Activated naive CD4-positive, alpha-beta T cell treated with anti-CD3 and anti-CD28 coated beads, Interleukin-2, amount 50 U/mL, for 16 hours (primary cell): ENCODE data around the gene MTMR8.
A peak's percentile ranks its signal among the peaks of the same experiment; 100 is the strongest.
"Not testable (repeated sequence)": the region's sequence is repeated elsewhere in the genome, so short reads cannot be mapped to it uniquely, and the experiment has no call there.

Source experiments
- DNase-seq: peaks from one replicate; pipeline ENCODE4 v3.0.0-alpha.2; 2020

The MTMR8 gene

DNA sequence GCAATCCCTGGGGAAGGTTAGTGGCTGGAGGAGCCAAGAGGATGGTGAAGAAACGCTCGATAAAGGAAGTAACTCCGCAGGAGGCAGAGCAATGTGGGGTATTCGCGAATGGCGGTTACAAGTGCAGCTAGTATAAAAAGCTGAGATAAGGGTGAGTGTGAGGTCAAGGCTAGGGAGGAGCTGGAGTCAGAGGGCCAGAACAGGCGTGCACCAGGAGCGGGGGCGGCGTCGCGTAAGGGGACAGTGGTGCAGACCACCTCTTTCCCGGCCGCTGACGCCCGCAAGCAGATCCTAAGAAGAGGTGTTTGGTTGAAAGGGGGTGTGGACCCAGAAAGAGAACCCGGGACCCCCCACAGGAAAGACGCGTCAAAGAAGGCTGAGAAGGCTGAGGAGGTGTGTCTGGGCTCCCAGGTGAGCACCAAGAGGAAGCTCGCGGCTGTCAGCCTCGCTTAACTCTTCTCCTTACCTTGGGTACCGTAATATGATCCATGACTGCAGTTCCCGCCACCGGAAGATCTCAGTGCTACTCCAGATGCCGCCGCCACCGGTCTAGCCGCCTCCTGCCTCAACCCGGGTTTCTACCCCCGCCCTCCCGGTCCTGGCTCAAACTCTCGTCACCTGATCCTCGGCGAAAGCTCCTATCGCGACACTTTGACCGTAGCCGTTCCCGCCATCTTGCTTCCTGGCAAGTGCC lies at the start of gene MTMR8:
TSS of gene MTMR8 (minus strand) at position 579 of the 694 bp plus-strand sequence. CDS start at position 490, 89 bp downstream.
- peak; percentile 78 for DNase-seq

DNA sequence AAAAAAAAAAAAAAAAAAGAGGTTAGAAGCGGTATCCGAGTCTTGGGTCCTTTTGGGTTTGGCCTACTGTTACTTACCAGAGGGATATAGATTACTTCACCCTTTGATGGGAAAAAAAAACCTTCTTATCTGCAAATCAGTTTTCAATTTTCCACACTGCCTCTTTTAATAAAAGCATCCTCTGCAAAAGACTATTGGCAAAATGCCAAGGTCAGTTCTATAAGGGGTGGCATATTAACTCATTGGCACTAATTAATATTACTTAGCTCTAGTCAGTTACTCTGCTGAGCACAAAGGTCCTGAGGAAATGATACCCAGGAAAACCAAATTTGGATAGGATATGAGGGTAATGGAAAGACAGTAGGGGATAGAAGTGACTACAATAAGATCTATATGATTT lies 44.3 kb upstream of the MTMR8 start:
- DNase-seq, result no peak

DNA sequence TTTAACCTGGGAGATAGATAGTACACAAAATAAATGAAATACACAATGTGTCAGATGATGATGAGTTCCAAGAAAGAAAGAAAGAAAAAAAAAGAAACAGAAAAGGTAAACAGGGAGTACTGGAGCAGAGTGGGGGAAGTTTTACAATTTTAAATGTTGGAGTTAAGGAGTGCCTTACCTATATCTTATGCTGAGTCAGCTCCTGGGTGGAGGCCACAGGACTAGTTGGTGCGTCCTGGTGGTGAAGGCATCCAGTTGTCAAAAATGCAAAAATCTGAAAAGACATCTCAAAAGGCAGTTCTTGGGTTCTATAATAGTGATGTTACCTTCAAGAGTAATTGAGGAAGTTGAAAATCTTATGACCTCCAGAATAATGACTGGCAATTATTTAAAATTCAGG lies 42.4 kb upstream of the MTMR8 start:
- no peak for DNase-seq

DNA sequence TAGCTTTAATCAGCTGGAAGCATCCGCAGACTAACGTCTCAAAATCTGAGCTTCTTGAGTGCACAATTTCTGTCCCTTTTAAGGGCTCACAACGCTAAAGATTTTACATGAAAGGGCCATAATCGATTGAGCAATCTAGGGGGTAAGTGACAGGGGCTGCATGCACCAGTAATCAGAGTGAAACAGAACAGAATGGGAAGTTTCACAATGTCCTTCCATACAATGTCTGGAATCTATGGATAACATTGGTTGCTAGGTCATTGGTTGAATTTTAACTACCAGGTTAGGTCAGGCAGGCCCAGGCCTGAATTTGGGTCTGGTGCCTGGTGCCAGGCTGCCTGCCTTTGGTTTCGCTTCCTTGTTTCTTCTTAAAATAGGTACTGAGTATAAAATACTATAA lies 42.0 kb upstream of the MTMR8 start:
- DNase-seq, result no peak

DNA sequence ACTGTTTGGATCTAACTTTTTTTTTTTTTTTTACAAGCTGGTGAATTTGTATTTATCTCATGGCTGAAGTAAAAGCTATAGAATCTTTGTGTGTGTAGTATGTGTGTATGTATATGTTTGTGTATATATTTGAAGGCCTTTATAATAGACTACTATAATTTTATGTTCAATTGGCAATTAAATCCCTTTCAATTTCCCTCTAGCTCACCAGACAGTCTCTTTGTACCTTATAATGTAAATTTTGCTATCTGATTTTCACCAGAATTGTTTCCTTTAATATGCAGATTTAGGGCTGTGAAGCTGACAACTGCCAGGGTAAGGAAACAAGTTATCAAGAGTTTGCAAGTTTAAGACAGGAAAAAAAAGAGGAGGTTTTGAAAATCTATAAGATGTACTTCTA lies 33.1 kb upstream of the MTMR8 start:
- no peak for DNase-seq

DNA sequence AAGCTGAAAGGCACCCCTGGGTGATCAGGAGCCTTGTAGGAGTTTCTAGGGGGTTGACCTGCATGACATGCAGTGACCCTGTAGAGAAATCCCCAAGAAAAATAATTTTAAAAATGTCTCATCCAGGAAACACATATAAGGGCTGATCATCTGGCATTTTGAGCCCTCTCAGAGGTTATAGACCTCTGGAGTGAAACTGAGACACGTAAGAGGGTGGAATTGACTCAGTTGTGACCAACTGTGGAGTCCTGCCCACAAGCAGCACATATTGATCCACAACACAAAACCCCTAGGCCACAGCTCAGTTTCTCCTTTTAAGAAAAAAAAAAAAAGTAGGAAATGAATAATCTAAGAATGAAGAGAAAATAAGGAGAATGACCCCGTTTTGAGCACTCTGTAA lies 32.5 kb upstream of the MTMR8 start:
- no peak for DNase-seq

DNA sequence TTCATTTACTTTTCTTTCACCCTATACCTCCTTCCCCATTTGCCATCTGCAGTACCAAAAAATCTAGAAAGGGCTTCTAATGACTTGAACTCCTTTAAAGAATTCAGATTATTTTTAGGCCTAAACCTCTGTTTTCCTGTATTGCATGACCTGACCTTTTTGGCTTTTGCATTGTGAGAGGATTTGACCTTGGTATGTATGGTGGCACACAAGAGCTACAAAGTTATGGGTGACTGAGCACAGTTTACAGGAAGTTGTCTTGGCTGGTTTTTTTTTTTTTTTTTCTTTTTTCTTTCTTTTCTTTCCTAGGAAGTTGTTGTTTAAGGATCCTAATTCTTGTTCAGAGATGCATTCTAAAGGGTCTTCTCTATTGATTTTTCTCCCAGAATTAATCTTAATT lies 32.0 kb upstream of the MTMR8 start:
- no peak for DNase-seq

DNA sequence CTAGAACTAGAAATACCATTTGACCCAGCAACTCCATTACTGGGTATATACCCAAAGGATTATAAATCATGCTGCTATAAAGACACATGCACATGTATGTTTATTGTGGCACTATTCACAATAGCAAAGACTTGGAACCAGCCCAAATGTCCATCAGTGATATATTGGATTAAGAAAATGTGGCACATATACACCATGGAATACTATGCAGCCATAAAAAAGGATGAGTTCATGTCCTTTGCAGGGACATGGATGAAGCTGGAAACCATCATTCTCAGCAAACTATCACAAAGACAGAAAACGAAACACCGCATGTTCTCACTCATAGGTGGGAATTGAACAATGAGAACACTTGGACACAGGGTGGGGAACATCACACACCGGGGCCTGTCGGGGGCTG lies 14.5 kb upstream of the MTMR8 start:
- DNase-seq, result not testable (repeated sequence)

DNA sequence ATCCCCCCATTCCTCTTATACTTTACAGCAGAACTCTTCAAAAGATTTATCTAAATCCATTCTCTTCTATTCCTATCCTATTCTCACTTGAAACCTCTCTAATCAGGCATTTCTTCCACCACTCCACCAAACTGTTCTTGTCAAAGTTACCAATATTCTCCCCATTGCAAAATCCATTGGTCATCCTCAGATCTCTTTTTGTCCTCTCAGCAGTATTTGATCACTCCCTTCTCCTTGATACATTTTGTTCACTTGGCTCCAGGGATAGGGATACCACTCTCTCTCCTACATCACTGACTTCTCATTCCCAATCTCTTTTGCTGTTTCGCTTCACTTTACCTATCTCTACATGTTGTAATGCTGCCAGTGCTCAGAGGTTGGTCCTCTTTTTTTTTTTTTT lies 2.8 kb upstream of the MTMR8 start:
- no peak for DNase-seq

DNA sequence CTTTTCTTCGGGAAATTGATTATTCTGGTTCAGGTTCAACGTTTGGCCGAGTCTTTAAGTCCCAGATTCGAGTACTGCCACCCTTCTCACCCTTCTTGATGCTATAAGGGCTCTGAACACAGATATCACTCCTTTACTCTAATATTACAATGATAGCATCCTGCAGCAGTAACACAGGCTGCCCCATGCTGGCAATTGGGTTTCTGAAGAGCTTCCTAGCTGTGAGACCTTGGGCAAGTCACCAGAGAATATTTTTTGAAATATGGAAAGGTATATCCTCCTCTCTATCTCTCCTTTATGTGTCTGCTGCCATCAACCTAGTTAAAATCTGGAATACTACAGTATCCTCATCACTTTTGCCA lies 297 bp upstream of the MTMR8 start:
- DNase-seq, result no peak

DNA sequence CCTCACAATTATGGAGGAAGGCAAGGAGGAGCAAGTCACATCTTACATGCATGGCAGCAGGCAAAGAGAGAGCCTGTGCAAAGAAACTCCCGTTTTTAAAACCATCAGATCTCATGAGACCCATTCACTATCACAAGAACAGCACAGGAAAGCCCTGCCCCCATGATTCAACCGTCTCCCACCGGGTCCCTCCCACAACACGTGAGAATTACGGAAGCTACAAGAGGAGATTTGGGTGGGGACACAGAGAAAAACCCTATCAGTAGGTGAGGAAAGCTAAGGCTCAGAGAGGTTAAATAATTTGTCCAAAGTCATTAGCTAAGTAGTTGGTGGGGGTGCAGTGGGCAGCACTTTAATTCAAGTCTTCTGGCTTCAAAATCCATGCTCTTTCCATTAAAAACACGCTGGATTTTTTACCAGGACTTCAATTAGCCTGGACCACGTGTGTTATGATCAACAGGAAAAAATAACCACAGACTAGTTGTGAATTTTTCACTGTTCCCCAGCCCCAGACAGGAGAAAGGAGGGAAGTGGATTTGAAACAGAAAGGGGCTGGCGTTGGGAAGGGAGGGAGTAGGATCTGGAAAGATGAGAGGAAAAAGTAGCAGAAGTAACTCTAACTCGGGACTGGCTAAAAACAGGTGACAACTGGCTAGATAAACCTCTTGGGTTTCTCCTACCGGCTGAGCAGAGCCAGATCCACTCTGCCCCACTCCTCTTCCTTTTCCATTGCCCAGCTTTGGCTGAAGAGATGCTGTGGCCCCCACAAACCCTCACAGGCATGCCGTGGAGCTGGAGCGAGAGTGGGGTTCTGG lies 986 bp downstream of the MTMR8 start:
- no peak for DNase-seq

DNA sequence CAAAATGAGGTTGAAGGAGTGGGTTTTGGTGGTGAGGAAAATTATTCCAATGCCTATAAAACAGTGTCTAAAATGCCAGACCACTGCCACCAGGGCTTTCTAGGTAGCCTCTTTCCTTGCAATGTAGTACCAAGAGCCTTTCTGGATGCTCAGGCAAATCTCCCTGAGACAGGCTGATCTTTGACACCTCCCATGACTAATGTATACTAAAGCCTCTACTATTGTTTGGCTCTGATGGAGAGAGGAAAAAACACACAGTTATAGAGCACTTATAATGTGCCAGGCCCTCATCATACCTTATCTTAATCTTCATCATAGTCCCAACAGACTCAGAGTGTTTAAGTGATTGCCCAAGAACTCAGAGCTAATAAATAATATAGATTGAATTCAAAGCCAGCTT lies 5.8 kb downstream of the MTMR8 start:
- DNase-seq, result no peak

DNA sequence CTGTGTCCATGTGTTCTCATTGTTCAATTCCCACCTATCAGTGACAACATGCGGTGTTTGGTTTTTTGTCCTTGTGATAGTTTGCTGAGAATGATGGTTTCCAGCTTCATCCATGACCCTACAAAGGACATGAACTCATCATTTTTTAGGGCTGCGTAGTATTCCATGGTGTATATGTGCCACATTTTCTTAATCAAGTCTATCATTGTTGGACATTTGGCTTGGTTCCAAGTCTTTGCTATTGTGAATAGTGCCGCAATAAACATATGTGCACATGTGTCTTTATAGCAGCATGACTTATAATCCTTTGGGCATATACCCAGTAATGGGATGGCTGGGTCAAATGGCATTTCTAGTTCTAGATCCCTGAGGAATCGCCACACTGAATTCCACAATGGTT lies 14.5 kb downstream of the MTMR8 start:
- DNase-seq, result not testable (repeated sequence)

DNA sequence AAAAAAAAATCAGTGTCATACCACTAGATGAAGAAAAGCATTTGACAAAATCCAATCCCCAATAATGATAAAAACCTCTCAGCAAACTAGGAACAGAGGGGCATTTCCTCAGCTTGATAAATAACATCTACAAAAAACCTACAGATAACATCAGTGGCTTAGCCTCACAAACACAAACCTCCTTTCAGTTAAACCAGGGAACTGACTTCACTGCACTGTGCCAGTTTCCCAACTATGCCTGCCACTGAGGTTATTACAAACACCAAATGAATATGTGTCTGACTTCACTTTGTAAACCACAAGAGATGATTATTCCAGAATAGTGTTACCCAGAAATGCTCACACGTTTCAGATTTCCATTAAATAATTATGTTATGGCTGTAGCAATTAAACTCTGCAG lies 15.3 kb downstream of the MTMR8 start:
- DNase-seq, result no peak

DNA sequence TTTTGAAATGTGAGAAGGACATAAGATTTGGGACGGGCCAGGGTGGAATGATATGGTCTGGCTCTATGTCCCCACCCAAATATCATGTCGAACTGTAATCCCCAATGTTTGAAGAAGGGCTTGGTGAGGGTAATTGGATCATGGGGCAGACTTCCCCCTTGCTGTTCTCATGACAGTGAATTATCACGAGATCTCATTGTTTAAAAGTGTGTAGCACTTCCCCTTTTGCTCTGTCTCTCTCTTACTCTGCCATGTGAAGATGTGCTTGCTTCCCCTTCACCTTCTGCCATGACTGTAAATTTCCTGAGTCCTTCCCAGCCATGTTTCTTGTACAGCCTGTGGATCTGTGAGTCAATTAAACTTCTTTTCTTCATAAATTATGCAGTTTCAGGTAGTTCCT lies 17.5 kb downstream of the MTMR8 start:
- DNase-seq, result no peak

DNA sequence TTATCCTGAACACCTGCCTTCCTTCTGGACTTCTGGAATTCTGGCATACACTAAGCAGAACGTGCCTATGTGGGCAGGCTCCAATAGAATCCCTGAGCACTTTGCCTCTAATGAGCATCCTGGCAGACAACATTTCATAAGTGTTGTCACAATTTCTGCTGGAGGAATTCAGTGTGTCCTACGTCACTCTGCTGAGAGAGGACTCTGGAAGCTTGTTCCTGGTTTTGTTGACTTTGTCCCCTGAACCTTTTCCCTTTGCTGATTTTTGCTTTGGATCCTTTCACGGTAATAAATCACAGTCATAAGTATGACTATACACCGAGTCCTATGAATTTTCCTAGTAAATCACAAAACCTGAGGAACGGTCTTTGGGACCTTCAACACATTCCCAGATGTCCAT lies 43.2 kb downstream of the MTMR8 start:
- DNase-seq, result no peak

DNA sequence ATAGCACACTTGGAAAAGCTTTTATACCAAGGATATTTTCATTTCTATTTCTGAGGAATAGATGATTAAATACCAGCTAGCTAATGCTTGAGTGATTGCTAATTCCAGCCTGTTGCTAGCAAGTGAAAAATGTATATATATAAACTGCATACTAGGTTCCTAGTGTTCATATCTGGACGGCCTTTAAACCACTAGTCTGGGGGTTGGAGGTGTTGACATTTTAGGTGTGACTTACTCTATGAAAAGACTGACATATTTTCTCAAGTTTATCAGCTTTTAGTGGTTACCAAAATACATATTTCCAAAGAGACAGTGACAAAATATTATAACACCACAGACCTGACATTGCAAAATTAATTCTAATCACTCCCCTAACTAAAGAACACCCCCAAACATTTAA lies 44.7 kb downstream of the MTMR8 start:
- no peak for DNase-seq

DNA sequence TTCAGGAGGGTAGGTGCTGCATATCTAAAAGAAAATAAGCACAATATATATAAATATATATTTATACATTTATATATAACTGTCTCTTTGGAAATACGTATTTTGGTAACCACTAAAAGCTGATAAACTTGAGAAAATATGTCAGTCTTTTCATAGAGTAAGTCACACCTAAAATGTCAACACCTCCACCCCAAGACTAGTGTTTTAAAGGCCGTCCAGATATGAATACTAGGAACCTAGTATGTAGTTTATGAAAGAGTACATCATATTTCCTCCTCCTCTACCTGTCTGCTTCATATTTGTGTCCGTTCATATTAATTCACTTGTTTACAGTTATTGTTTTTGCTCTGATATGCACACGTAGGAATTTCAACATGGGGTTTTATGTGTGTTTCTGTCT lies 45.2 kb downstream of the MTMR8 start:
- no peak for DNase-seq

DNA sequence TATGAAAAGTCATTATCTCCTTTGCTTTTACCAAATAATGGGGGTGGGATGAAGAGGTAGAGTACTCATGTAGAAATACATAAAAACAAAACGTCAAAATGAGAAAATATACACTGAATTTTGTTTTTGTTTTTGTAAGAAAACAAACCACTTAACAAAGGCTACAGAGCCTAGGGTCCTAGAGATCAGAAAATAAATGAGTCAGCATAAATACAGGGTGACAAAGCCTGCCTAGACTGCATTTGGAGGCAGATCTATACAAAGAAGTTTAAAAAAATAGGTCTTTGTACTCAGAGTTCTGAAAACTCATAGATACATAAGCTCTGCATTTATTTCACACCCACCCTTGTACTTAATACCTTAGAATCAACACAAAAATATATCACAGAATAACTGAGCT lies 52.4 kb downstream of the MTMR8 start:
- no peak for DNase-seq

DNA sequence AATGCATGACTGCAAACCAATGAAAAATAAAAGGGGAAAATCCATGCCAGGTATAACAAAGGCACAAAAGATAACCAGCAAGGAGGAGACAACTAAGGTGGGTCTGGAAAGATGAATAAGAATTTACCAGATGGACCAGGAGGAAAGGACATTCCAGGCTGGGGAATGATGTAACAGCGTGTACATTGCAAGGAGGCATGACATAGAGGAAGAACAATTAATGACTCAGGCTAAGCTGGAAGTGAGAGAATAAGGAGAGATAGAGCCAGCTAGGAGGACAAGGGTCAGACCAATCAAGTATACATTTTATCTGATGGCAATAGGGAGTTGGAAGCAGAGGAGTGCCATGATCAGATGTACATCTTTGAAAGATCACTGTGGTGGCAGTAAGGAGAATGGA lies 57.0 kb downstream of the MTMR8 start:
- no peak for DNase-seq

DNA sequence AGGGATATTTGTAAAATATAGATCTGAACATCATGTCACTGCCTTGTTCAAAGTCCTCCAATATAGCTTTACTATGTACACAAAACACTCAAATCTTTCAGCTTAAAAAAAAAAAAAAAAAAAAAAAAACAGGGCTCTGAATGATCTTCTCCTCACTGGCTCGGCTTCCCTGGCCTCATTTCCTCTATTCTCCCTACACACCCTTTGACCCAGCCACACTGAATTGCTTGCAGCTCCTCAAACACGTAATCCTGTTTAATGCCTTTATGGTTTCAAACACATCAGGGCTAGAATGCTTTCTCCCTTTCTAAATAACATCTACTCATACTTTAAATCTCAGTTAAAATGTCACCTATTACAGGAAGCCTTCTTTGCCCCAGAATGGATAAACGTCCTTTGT lies 60.8 kb downstream of the MTMR8 start:
- DNase-seq, result no peak

DNA sequence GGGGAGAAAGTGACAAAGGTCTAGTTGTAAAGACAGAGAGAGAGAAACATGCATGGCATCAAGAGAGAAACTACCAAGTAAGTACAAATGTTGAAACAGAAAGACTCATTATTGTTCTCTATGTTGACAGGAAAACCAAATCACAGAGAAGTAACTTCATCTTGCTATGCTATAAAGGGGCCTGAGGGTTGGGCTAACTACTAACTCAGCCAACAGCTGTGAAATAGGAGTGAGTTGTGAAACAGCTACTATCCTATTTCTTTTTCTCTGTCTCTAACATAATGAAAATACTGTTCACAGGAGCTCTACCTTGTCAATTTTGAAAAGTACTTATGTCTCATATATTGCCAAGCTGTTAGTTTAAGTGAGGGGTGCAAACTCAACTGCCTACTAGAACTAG lies 65.0 kb downstream of the MTMR8 start:
- no peak for DNase-seq

DNA sequence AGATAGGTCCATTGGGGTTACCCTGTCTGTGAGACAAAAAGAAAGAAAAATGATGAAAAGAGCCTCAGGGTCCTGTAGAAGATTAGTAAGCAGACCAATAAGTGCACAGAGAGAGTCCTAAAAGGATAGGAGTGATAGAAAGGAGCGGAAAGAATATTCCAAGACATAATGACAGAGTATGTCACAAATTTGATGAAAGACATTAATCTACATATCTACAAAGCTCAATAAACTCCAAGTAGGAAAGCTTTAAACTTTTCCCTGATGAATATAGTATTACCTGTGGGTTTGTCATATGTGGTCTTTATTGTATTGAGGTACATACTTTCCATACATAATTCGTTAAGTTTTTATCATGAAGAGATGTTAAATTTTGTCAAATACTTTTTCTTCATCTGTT lies 73.7 kb downstream of the MTMR8 start:
- DNase-seq, result no peak

DNA sequence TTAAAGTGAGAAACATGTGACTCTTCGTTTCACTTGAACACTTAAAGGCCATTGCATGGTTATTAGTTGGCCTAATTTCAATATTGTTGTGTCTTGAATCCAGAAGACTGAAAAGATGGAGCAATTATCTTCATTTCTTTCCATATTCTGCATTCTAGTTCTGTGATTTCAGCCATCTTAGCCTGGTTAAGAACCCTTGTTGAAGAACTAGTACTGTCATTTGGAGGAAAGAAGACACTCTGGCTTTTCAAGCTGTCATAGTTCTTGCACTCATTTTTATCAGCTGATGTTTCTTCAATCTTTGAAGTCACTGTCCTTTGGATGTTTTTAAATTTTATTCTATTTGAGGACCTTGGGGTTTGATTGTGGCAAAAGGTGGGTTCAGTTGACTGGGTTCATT lies 81.6 kb downstream of the MTMR8 start:
- no peak for DNase-seq

DNA sequence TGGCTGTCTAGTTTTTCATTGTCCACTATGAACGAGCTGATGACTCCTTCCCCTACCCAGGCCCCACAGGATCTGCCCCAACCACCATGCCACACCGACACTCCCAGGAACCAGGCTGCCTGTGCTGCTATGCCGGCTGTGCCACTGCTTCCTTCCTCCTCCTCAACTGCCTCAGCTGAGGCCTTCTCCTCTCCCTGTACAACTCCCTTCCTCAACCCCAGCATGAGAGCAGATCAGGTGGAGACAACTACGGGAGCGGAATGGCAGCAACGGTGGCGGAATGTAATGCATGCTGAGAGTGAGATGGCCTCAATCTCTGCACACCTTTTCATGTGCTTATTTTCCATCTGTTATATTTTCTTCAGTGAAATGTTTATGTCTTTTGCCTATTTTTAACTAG lies 88.5 kb downstream of the MTMR8 start:
- DNase-seq, result no peak
